NT2/D1 (cell line): ENCODE data around the gene TUBGCP2.

Experiments
- DNase-seq: peaks from one replicate; pipeline ENCODE4 v3.0.0-alpha.2; 2011; ENCODE audit warnings: low read depth, low spot score
- H3K27me3 ChIP-seq: 2 replicates; pipeline ENCODE4 v1.6.0; 2011; ENCODE audit warnings: mild to moderate bottlenecking; ENCODE audit not compliant: insufficient read length, insufficient read depth
- H3K36me3 ChIP-seq: 2 replicates; pipeline ENCODE4 v1.6.1; 2011; ENCODE audit warnings: mild to moderate bottlenecking, low read length, mixed read lengths; ENCODE audit not compliant: insufficient read depth, insufficient read length
- H3K4me1 ChIP-seq: 2 replicates; pipeline ENCODE4 v1.5.1; 2011; ENCODE audit not compliant: insufficient read depth, insufficient read length
- H3K4me3 ChIP-seq: 2 replicates; pipeline ENCODE4 v1.5.1; 2011; ENCODE audit warnings: low read depth; ENCODE audit not compliant: insufficient read length
- H3K9ac ChIP-seq: 2 replicates; pipeline ENCODE4 v1.6.0; 2011; ENCODE audit warnings: low read depth; ENCODE audit not compliant: insufficient read length
- H3K9me3 ChIP-seq: 2 replicates; pipeline ENCODE4 v1.5.1; 2011; ENCODE audit warnings: mild to moderate bottlenecking, low read length; ENCODE audit not compliant: insufficient read depth
- SUZ12 ChIP-seq: IDR thresholded peaks from 2 replicates; pipeline ENCODE4 v1.6.1; 2011; ENCODE audit not compliant: insufficient read length, insufficient read depth; ENCODE audit errors: extremely low read depth
- YY1 ChIP-seq: IDR thresholded peaks from 2 replicates; pipeline ENCODE4 v1.6.1; 2011; ENCODE audit not compliant: insufficient read length, insufficient read depth
- ZNF274 ChIP-seq: IDR thresholded peaks from 2 replicates; pipeline ENCODE4 v1.6.1; 2011; ENCODE audit warnings: mild to moderate bottlenecking, low read depth, low read length

Gene TUBGCP2

GRCh38 chr10:133306097-133306476 lies 2.6 kb downstream of the TUBGCP2 start:
- TF ChIP-seq YY1 (no peak), ZNF274 (no peak), SUZ12 (no peak)
- H3K4me3 ChIP-seq: no peak overlapping the region

GRCh38 chr10:133303206-133303605 lies 5.5 kb downstream of the TUBGCP2 start:
- H3K4me1 ChIP-seq: no peaks in the 10 kb centered on the region
- TF ChIP-seq YY1: no peak
- no peak for TF ChIP-seq SUZ12
- no peak for TF ChIP-seq ZNF274
- no peak overlapping the region for H3K9ac ChIP-seq
- no peak for DNase-seq
- no peaks in the 10 kb centered on the region for H3K9me3 ChIP-seq
- H3K27me3 ChIP-seq: no peaks in the 10 kb centered on the region
- H3K36me3 ChIP-seq: peaks cover 55% of the 10 kb centered on the region
- H3K4me3 ChIP-seq: no peak overlapping the region

More at GRCh38 chr10:133306097-133306476, 2.6 kb downstream of the TUBGCP2 start:
- Histone ChIP-seq H3K9ac (no peak overlapping the region), H3K4me1 (peaks cover 6% of the 10 kb centered on the region), H3K27me3 (no peaks in the 10 kb centered on the region), H3K9me3 (no peaks in the 10 kb centered on the region), H3K36me3 (peaks cover 45% of the 10 kb centered on the region)
- DNase-seq: no peak

GRCh38 chr10:133302230-133302629 lies 6.4 kb downstream of the TUBGCP2 start:
- Histone ChIP-seq H3K9me3 (no peaks in the 10 kb centered on the region), H3K9ac (no peak overlapping the region), H3K27me3 (no peaks in the 10 kb centered on the region), H3K4me1 (no peaks in the 10 kb centered on the region), H3K36me3 (peaks cover 65% of the 10 kb centered on the region), H3K4me3 (no peak overlapping the region)
- TF ChIP-seq YY1 (no peak), ZNF274 (no peak), SUZ12 (no peak)
- no peak for DNase-seq

- H3K36me3 ChIP-seq: peaks cover 74% of the 10 kb centered on the region
Measured at GRCh38 chr10:133299738-133300137, 8.9 kb downstream of the TUBGCP2 start.

GRCh38 chr10:133299224-133299623 lies 9.4 kb downstream of the TUBGCP2 start:
- TF ChIP-seq ZNF274 (no peak), SUZ12 (no peak), YY1 (no peak)
- no peak for DNase-seq
- no peak overlapping the region for H3K9ac ChIP-seq
- H3K4me3 ChIP-seq: no peak overlapping the region
- H3K36me3 ChIP-seq: peaks cover 79% of the 10 kb centered on the region
- no peaks in the 10 kb centered on the region for H3K9me3 ChIP-seq
- no peaks in the 10 kb centered on the region for H3K27me3 ChIP-seq
- H3K4me1 ChIP-seq: no peaks in the 10 kb centered on the region

More at GRCh38 chr10:133299738-133300137, 8.9 kb downstream of the TUBGCP2 start:
- no peak for DNase-seq
- Histone ChIP-seq H3K4me3 (no peak overlapping the region), H3K9me3 (no peaks in the 10 kb centered on the region), H3K4me1 (no peaks in the 10 kb centered on the region), H3K27me3 (no peaks in the 10 kb centered on the region), H3K9ac (no peak overlapping the region)
- no peak for TF ChIP-seq ZNF274
- TF ChIP-seq SUZ12: no peak
- TF ChIP-seq YY1: no peak

GRCh38 chr10:133298466-133298865 lies 10.2 kb downstream of the TUBGCP2 start:
- Histone ChIP-seq H3K4me1 (no peaks in the 10 kb centered on the region), H3K4me3 (no peak overlapping the region), H3K9ac (no peak overlapping the region), H3K36me3 (peaks cover 84% of the 10 kb centered on the region), H3K9me3 (no peaks in the 10 kb centered on the region), H3K27me3 (no peaks in the 10 kb centered on the region)
- DNase-seq: no peak
- TF ChIP-seq YY1 (no peak), ZNF274 (no peak), SUZ12 (no peak)

GRCh38 chr10:133297504-133297903 lies 11.2 kb downstream of the TUBGCP2 start:
- Histone ChIP-seq H3K27me3 (no peaks in the 10 kb centered on the region), H3K9ac (no peak overlapping the region), H3K4me1 (no peaks in the 10 kb centered on the region), H3K4me3 (no peak overlapping the region), H3K9me3 (no peaks in the 10 kb centered on the region), H3K36me3 (peaks cover 87% of the 10 kb centered on the region)
- no peak for DNase-seq
- TF ChIP-seq SUZ12 (no peak), ZNF274 (no peak), YY1 (no peak)
